WTC11 (cell line): ENCODE measurements around the gene GIGYF2. TPM values are rescaled to one million over a fixed set of nuclear protein-coding genes. Genes with fewer than 3 reads are reported as not detected.

Source experiments
- CREB1 ChIP-seq: sonication (generic); formaldehyde crosslinking; IDR thresholded peaks from 2 replicates; pipeline ENCODE4 v1.8.0; 2023; ENCODE audit warnings: mild to moderate bottlenecking, missing genetic modification reagents
- CTCF ChIP-seq: fragments of 200-600 bp; IDR thresholded peaks from 2 replicates; pipeline ENCODE4 v1.8.0; 2022; ENCODE audit warnings: antibody characterized with exemption
- ELF4 ChIP-seq: sonication (generic); formaldehyde crosslinking; IDR thresholded peaks from 2 replicates; pipeline ENCODE4 v1.8.1; 2022; ENCODE audit warnings: low read depth, mild to moderate bottlenecking, moderate library complexity, missing genetic modification reagents
- ETV6 ChIP-seq: sonication (generic); formaldehyde crosslinking; IDR thresholded peaks from 2 replicates; pipeline ENCODE4 v1.8.1; 2022; ENCODE audit warnings: mild to moderate bottlenecking, missing genetic modification reagents
- GRHL2 ChIP-seq: fragments of 250-450 bp; sonication (Bioruptor Pico); IDR thresholded peaks from 2 replicates; pipeline ENCODE4 v1.8.0; 2022; ENCODE audit warnings: mild to moderate bottlenecking, moderate library complexity; ENCODE audit not compliant: insufficient replicate concordance, severe bottlenecking
- HMGXB4 ChIP-seq: sonication (generic); formaldehyde crosslinking; IDR thresholded peaks from 2 replicates; pipeline ENCODE4 v1.8.1; 2023; ENCODE audit warnings: mild to moderate bottlenecking, moderate library complexity, missing genetic modification reagents
- IRF2 ChIP-seq: sonication (generic); formaldehyde crosslinking; IDR thresholded peaks from 2 replicates; pipeline ENCODE4 v1.8.0; 2022; ENCODE audit warnings: low read depth, missing genetic modification reagents, borderline replicate concordance
- KAT7 ChIP-seq: sonication (generic); formaldehyde crosslinking; IDR thresholded peaks from 2 replicates; pipeline ENCODE4 v1.8.1; 2023; ENCODE audit warnings: missing genetic modification reagents, mild to moderate bottlenecking, borderline replicate concordance
- NFATC4 ChIP-seq: fragments of 250-450 bp; sonication (Bioruptor Pico); IDR thresholded peaks from 2 replicates; pipeline ENCODE4 v1.9.0; 2021; ENCODE audit warnings: mild to moderate bottlenecking
- NR1H2 ChIP-seq: sonication (generic); formaldehyde crosslinking; IDR thresholded peaks from 2 replicates; pipeline ENCODE4 v1.9.0; 2021; ENCODE audit warnings: mild to moderate bottlenecking, moderate library complexity, missing genetic modification reagents
- SP1 ChIP-seq: sonication (generic); formaldehyde crosslinking; conservative IDR thresholded peaks from 2 replicates; pipeline ENCODE4 v1.8.1; 2022; ENCODE audit warnings: missing genetic modification reagents
- USF2 ChIP-seq: sonication (generic); formaldehyde crosslinking; IDR thresholded peaks from 2 replicates; pipeline ENCODE4 v1.8.1; 2023; ENCODE audit warnings: mild to moderate bottlenecking, missing genetic modification reagents, moderate library complexity
- ZNF121 ChIP-seq: sonication (generic); formaldehyde crosslinking; IDR thresholded peaks from 2 replicates; pipeline ENCODE4 v1.8.0; 2023; ENCODE audit warnings: missing genetic modification reagents
- ZNF219 ChIP-seq: sonication (generic); formaldehyde crosslinking; IDR thresholded peaks from 2 replicates; pipeline ENCODE4 v1.8.0; 2023; ENCODE audit warnings: missing genetic modification reagents, mild to moderate bottlenecking, borderline replicate concordance
- ZNF232 ChIP-seq: sonication (generic); formaldehyde crosslinking; IDR thresholded peaks from 2 replicates; pipeline ENCODE4 v1.8.0; 2022; ENCODE audit warnings: mild to moderate bottlenecking, missing genetic modification reagents
- ZNF263 ChIP-seq: sonication (generic); formaldehyde crosslinking; IDR thresholded peaks from 2 replicates; pipeline ENCODE4 v1.8.1; 2022; ENCODE audit warnings: low read depth, mild to moderate bottlenecking, moderate library complexity, missing genetic modification reagents
- ZNF317 ChIP-seq: sonication (generic); formaldehyde crosslinking; IDR thresholded peaks from 2 replicates; pipeline ENCODE4 v1.8.1; 2023; ENCODE audit warnings: low read depth, mild to moderate bottlenecking, moderate library complexity, missing genetic modification reagents, borderline replicate concordance
- total RNA-seq: library from RNA; stranded (reverse); gene quantifications from 3 replicates; pipeline ENCODE4 v1.2.3, GENCODE V29; 2021
- TF ChIP-seq, protein P1 (sequence below): sonication (generic); formaldehyde crosslinking; IDR thresholded peaks from 2 replicates; pipeline ENCODE4 v1.8.0; 2023; ENCODE audit warnings: missing genetic modification reagents, mild to moderate bottlenecking, borderline replicate concordance
- TF ChIP-seq, protein P2 (sequence below): sonication (generic); formaldehyde crosslinking; IDR thresholded peaks from 2 replicates; pipeline ENCODE4 v1.8.1; 2022; ENCODE audit warnings: low read depth, missing genetic modification reagents, borderline replicate concordance
- TF ChIP-seq, protein P3 (sequence below): sonication (generic); formaldehyde crosslinking; IDR thresholded peaks from 2 replicates; pipeline ENCODE4 v1.8.1; 2023; ENCODE audit warnings: mild to moderate bottlenecking, missing genetic modification reagents, moderate library complexity
- TF ChIP-seq, protein P4 (sequence below): sonication (generic); formaldehyde crosslinking; IDR thresholded peaks from 2 replicates; pipeline ENCODE4 v1.8.1; 2023; ENCODE audit warnings: mild to moderate bottlenecking, missing genetic modification reagents, borderline replicate concordance

The GIGYF2 gene
- total RNA-seq, 1 experiment from 2014 or later, result 53.1 TPM

- TF ChIP-seq, protein P1, sequence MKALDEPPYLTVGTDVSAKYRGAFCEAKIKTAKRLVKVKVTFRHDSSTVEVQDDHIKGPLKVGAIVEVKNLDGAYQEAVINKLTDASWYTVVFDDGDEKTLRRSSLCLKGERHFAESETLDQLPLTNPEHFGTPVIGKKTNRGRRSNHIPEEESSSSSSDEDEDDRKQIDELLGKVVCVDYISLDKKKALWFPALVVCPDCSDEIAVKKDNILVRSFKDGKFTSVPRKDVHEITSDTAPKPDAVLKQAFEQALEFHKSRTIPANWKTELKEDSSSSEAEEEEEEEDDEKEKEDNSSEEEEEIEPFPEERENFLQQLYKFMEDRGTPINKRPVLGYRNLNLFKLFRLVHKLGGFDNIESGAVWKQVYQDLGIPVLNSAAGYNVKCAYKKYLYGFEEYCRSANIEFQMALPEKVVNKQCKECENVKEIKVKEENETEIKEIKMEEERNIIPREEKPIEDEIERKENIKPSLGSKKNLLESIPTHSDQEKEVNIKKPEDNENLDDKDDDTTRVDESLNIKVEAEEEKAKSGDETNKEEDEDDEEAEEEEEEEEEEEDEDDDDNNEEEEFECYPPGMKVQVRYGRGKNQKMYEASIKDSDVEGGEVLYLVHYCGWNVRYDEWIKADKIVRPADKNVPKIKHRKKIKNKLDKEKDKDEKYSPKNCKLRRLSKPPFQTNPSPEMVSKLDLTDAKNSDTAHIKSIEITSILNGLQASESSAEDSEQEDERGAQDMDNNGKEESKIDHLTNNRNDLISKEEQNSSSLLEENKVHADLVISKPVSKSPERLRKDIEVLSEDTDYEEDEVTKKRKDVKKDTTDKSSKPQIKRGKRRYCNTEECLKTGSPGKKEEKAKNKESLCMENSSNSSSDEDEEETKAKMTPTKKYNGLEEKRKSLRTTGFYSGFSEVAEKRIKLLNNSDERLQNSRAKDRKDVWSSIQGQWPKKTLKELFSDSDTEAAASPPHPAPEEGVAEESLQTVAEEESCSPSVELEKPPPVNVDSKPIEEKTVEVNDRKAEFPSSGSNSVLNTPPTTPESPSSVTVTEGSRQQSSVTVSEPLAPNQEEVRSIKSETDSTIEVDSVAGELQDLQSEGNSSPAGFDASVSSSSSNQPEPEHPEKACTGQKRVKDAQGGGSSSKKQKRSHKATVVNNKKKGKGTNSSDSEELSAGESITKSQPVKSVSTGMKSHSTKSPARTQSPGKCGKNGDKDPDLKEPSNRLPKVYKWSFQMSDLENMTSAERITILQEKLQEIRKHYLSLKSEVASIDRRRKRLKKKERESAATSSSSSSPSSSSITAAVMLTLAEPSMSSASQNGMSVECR (CRISPR knock-in tag), result no peak
- no peak for TF ChIP-seq HMGXB4
- TF ChIP-seq, protein P2, sequence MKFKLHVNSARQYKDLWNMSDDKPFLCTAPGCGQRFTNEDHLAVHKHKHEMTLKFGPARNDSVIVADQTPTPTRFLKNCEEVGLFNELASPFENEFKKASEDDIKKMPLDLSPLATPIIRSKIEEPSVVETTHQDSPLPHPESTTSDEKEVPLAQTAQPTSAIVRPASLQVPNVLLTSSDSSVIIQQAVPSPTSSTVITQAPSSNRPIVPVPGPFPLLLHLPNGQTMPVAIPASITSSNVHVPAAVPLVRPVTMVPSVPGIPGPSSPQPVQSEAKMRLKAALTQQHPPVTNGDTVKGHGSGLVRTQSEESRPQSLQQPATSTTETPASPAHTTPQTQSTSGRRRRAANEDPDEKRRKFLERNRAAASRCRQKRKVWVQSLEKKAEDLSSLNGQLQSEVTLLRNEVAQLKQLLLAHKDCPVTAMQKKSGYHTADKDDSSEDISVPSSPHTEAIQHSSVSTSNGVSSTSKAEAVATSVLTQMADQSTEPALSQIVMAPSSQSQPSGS (CRISPR knock-in tag), result no peak
- TF ChIP-seq, protein P3, sequence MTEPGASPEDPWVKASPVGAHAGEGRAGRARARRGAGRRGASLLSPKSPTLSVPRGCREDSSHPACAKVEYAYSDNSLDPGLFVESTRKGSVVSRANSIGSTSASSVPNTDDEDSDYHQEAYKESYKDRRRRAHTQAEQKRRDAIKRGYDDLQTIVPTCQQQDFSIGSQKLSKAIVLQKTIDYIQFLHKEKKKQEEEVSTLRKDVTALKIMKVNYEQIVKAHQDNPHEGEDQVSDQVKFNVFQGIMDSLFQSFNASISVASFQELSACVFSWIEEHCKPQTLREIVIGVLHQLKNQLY (CRISPR knock-in tag), result no peak
- TF ChIP-seq CREB1, result no peak
- no peak for TF ChIP-seq GRHL2 (CRISPR knock-in tag)
- no peak for TF ChIP-seq ZNF317
- TF ChIP-seq IRF2 (CRISPR knock-in tag), result no peak
- TF ChIP-seq KAT7 (CRISPR knock-in tag), result peak; percentile 85; the same call in 1 of the 2 replicates
- no peak for TF ChIP-seq NR1H2 (CRISPR knock-in tag)
- TF ChIP-seq CTCF, result peak; percentile 12; the same call in 1 of the 2 replicates
- TF ChIP-seq, protein P4, sequence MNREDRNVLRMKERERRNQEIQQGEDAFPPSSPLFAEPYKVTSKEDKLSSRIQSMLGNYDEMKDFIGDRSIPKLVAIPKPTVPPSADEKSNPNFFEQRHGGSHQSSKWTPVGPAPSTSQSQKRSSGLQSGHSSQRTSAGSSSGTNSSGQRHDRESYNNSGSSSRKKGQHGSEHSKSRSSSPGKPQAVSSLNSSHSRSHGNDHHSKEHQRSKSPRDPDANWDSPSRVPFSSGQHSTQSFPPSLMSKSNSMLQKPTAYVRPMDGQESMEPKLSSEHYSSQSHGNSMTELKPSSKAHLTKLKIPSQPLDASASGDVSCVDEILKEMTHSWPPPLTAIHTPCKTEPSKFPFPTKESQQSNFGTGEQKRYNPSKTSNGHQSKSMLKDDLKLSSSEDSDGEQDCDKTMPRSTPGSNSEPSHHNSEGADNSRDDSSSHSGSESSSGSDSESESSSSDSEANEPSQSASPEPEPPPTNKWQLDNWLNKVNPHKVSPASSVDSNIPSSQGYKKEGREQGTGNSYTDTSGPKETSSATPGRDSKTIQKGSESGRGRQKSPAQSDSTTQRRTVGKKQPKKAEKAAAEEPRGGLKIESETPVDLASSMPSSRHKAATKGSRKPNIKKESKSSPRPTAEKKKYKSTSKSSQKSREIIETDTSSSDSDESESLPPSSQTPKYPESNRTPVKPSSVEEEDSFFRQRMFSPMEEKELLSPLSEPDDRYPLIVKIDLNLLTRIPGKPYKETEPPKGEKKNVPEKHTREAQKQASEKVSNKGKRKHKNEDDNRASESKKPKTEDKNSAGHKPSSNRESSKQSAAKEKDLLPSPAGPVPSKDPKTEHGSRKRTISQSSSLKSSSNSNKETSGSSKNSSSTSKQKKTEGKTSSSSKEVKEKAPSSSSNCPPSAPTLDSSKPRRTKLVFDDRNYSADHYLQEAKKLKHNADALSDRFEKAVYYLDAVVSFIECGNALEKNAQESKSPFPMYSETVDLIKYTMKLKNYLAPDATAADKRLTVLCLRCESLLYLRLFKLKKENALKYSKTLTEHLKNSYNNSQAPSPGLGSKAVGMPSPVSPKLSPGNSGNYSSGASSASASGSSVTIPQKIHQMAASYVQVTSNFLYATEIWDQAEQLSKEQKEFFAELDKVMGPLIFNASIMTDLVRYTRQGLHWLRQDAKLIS (CRISPR knock-in tag), result no peak
- TF ChIP-seq USF2, result no peak; the same call in 1 of the 2 replicates
- TF ChIP-seq ETV6 (CRISPR knock-in tag), result no peak
- TF ChIP-seq ELF4 (CRISPR knock-in tag), result no peak
- no peak for TF ChIP-seq SP1 (CRISPR knock-in tag)
- no peak for TF ChIP-seq ZNF219 (CRISPR knock-in tag)
- TF ChIP-seq ZNF121 (CRISPR knock-in tag), result no peak
- no peak for TF ChIP-seq NFATC4 (CRISPR knock-in tag)
- no peak for TF ChIP-seq ZNF263 (CRISPR knock-in tag)
- no peak for TF ChIP-seq ZNF232 (CRISPR knock-in tag)
Measured at GRCh38 chr2:232876161-232876977, 179.2 kb downstream of the GIGYF2 start (continued).
